ENCODE data around the gene LGR4. TPM values are rescaled to one million over a fixed set of nuclear protein-coding genes. Genes with fewer than 3 reads are reported as not detected.

LGR4 gene
- total and polyA plus RNA-seq, 10 of the 15 experiments (the other 5 are each of a cell fraction or from before 2014, with no cell fraction given): under 0.01 to 0.64 (median 0.04) TPM; not detected in 5

- TF ChIP-seq IKZF2 (IDR thresholded peaks at IDR 0.05): 0 out of 4 replicates have a peak, but pooled peaks of 1 of the 2 experiments have one; percentile 29
- TF ChIP-seq RBBP5 (conservative IDR thresholded peaks at IDR 0.05): no peak
- TF ChIP-seq YY1 (IDR thresholded peaks at IDR 0.05; ENCODE audit: low read depth, low read length): peak; percentile 98
- TF ChIP-seq BCL11A (IDR thresholded peaks at IDR 0.05; ENCODE audit: low read depth, low read length): 0 out of 2 replicates have a peak, but pooled peaks have one; percentile 5
- peak in 1 of 3 experiments; percentile 20; a peak in 1 of 6 replicates for TF ChIP-seq CTCF (IDR thresholded peaks at IDR 0.05 in 2 of 3, conservative IDR thresholded peaks at IDR 0.05 in 1 of 3; ENCODE audit: control insufficient read depth in 2 of 3, extremely low read depth in 1 of 3, insufficient read depth in 1 of 3, low read depth in 3 of 3, low read length in 3 of 3)
- peak; percentile 91 for TF ChIP-seq NBN (IDR thresholded peaks at IDR 0.05)
- TF ChIP-seq RFX5 (IDR thresholded peaks at IDR 0.05; ENCODE audit: low read depth, low read length): no peak
- TF ChIP-seq CUX1 (IDR thresholded peaks at IDR 0.05; ENCODE audit: insufficient replicate concordance, low read depth, low read length): no peak
- TF ChIP-seq SPI1 (IDR thresholded peaks at IDR 0.05; ENCODE audit: borderline replicate concordance, insufficient read depth, low read depth, low read length): no peak
- peak; percentile 1 for TF ChIP-seq PBX3 (IDR thresholded peaks at IDR 0.05; ENCODE audit: insufficient replicate concordance, low read depth, low read length)
- no peak for TF ChIP-seq HDAC2 (IDR thresholded peaks at IDR 0.05)
- no peak for TF ChIP-seq PAX5 (IDR thresholded peaks at IDR 0.05; ENCODE audit: borderline replicate concordance, low read depth, low read length)
- TF ChIP-seq CHD4 (IDR thresholded peaks at IDR 0.05): no peak
- TF ChIP-seq PAX8 (IDR thresholded peaks at IDR 0.05): no peak
- no peak for TF ChIP-seq CEBPB (IDR thresholded peaks at IDR 0.05; ENCODE audit: borderline replicate concordance in 1 of 2, low read depth in 2 of 2, low read length in 2 of 2)
- TF ChIP-seq SMAD1 (IDR thresholded peaks at IDR 0.05; ENCODE audit: low read depth, partially characterized antibody): peak; percentile 27
- peak; percentile 94 for TF ChIP-seq ZBED1 (IDR thresholded peaks at IDR 0.05; ENCODE audit: borderline replicate concordance)
These were observed 33.9 kb upstream of the LGR4 start, which contains the start of gene LIN7C (continued) for GRCh38 chr11:27506200-27507182.

Measured in GM12878 (cell line).